RWPE2 (cell line): ENCODE measurements around the gene EP400.

Experiments
- ATAC-seq: fragments of 200-7000 bp; cut with Tn5 transposase; 3 replicates; pipeline ENCODE4 v1.9.1; 2021; ENCODE audit warnings: low read depth
- DNase-seq: peaks from one replicate; pipeline ENCODE4 v3.0.0-alpha.2; 2020; ENCODE audit warnings: low spot score
- H3K27ac ChIP-seq: fragments of 450-650 bp; 2 replicates; pipeline ENCODE4 v1.5.1; 2017; ENCODE audit warnings: mild to moderate bottlenecking; ENCODE audit not compliant: poor library complexity, severe bottlenecking
- H3K27me3 ChIP-seq: fragments of 250-450 bp; sonication (Bioruptor Pico); 2 replicates; pipeline ENCODE4 v1.5.1; 2021; ENCODE audit warnings: mild to moderate bottlenecking, moderate library complexity; ENCODE audit not compliant: insufficient read depth, poor library complexity, severe bottlenecking
- H3K36me3 ChIP-seq: fragments of 250-450 bp; sonication (Bioruptor Pico); 2 replicates; pipeline ENCODE4 v1.5.1; 2020; ENCODE audit warnings: low read depth, mild to moderate bottlenecking, moderate library complexity
- H3K4me1 ChIP-seq: fragments of 250-450 bp; sonication (Bioruptor Pico); 2 replicates; pipeline ENCODE4 v1.5.1; 2021; ENCODE audit warnings: mild to moderate bottlenecking, moderate library complexity; ENCODE audit not compliant: insufficient read depth, poor library complexity, severe bottlenecking
- H3K4me3 ChIP-seq: fragments of 250-450 bp; sonication (Bioruptor Pico); 2 replicates; pipeline ENCODE4 v1.5.1; 2021; ENCODE audit warnings: mild to moderate bottlenecking, moderate library complexity; ENCODE audit not compliant: severe bottlenecking
- H3K9me3 ChIP-seq: fragments of 250-450 bp; sonication (Bioruptor Pico); 2 replicates; pipeline ENCODE4 v1.5.1; 2021; ENCODE audit warnings: mild to moderate bottlenecking, moderate library complexity; ENCODE audit not compliant: severe bottlenecking
- TF ChIP-seq, protein P1 (sequence below): fragments of 450-650 bp; IDR thresholded peaks from one replicate; pipeline ENCODE4 v1.5.1; 2017; ENCODE audit warnings: mild to moderate bottlenecking, moderate library complexity; ENCODE audit not compliant: poor library complexity, severe bottlenecking

EP400 gene

GRCh38 chr12:131902332-131903241, 47.2 kb upstream of the EP400 start:
- no peak overlapping the region for H3K4me3 ChIP-seq
- TF ChIP-seq, protein P1, sequence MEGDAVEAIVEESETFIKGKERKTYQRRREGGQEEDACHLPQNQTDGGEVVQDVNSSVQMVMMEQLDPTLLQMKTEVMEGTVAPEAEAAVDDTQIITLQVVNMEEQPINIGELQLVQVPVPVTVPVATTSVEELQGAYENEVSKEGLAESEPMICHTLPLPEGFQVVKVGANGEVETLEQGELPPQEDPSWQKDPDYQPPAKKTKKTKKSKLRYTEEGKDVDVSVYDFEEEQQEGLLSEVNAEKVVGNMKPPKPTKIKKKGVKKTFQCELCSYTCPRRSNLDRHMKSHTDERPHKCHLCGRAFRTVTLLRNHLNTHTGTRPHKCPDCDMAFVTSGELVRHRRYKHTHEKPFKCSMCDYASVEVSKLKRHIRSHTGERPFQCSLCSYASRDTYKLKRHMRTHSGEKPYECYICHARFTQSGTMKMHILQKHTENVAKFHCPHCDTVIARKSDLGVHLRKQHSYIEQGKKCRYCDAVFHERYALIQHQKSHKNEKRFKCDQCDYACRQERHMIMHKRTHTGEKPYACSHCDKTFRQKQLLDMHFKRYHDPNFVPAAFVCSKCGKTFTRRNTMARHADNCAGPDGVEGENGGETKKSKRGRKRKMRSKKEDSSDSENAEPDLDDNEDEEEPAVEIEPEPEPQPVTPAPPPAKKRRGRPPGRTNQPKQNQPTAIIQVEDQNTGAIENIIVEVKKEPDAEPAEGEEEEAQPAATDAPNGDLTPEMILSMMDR, result no peak
- H3K9me3 ChIP-seq, result no peaks in the 10 kb centered on the region
- no peak for DNase-seq
- no peak for ATAC-seq
- H3K27me3 ChIP-seq, result no peaks in the 10 kb centered on the region
- H3K4me1 ChIP-seq, result peaks cover 19% of the 10 kb centered on the region
- H3K36me3 ChIP-seq, result peaks cover under 1% of the 10 kb centered on the region; the same call in 1 of the 2 replicates
- H3K27ac ChIP-seq, result peak overlapping the region; percentile 2

GRCh38 chr12:131903270-131904255, 46.2 kb upstream of the EP400 start:
- TF ChIP-seq, protein P1, result no peak
- no peaks in the 10 kb centered on the region for H3K9me3 ChIP-seq
- ATAC-seq (no peak), DNase-seq (no peak)
- no peak overlapping the region for H3K4me3 ChIP-seq
- no peaks in the 10 kb centered on the region for H3K27me3 ChIP-seq
- peaks cover 19% of the 10 kb centered on the region for H3K4me1 ChIP-seq
- H3K27ac ChIP-seq, result no peak overlapping the region
- no peaks in the 10 kb centered on the region for H3K36me3 ChIP-seq

DNA sequence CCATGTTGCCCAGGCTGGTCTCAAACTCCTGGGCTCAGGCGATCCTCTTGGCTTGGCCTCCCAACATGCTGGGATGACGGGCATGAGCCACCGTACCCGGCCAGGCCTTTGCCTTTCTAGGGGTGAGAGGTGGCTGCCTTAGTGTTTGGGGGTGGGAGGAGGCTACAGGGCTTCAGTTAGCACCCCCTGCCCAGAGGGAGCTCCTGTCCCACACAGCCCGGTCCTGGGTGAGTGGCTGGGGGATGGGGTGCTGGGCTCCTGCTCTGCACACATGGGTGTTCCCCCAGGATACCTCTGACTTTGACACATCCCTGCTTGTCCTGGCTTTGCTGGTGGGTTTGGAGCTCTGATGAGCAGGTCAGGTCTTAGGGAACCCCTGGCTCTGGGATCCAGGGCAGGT, 45.4 kb upstream of the EP400 start:
- Histone ChIP-seq H3K9me3 (no peaks in the 10 kb centered on the region), H3K27ac (no peak overlapping the region), H3K4me1 (peaks cover 19% of the 10 kb centered on the region), H3K27me3 (no peaks in the 10 kb centered on the region), H3K4me3 (no peak overlapping the region), H3K36me3 (no peaks in the 10 kb centered on the region)
- ATAC-seq, result no peak
- TF ChIP-seq, protein P1, result no peak
- DNase-seq, result no peak

- H3K4me3 ChIP-seq, result no peak overlapping the region
- no peak for DNase-seq
- peaks cover 18% of the 10 kb centered on the region for H3K4me1 ChIP-seq
- no peaks in the 10 kb centered on the region for H3K36me3 ChIP-seq
- ATAC-seq, result no peak
- no peak overlapping the region for H3K27ac ChIP-seq
- TF ChIP-seq, protein P1, result no peak
- H3K27me3 ChIP-seq, result no peaks in the 10 kb centered on the region
- no peaks in the 10 kb centered on the region for H3K9me3 ChIP-seq
Observed at GRCh38 chr12:131905081-131905629, 44.6 kb upstream of the EP400 start.
